Measurements from ENCODE around the gene SIVA1. TPM values are rescaled to one million over a fixed set of nuclear protein-coding genes. Genes with fewer than 3 reads are reported as not detected.

Gene SIVA1
- total RNA-seq, 1 donor = 62.2 TPM

DNA sequence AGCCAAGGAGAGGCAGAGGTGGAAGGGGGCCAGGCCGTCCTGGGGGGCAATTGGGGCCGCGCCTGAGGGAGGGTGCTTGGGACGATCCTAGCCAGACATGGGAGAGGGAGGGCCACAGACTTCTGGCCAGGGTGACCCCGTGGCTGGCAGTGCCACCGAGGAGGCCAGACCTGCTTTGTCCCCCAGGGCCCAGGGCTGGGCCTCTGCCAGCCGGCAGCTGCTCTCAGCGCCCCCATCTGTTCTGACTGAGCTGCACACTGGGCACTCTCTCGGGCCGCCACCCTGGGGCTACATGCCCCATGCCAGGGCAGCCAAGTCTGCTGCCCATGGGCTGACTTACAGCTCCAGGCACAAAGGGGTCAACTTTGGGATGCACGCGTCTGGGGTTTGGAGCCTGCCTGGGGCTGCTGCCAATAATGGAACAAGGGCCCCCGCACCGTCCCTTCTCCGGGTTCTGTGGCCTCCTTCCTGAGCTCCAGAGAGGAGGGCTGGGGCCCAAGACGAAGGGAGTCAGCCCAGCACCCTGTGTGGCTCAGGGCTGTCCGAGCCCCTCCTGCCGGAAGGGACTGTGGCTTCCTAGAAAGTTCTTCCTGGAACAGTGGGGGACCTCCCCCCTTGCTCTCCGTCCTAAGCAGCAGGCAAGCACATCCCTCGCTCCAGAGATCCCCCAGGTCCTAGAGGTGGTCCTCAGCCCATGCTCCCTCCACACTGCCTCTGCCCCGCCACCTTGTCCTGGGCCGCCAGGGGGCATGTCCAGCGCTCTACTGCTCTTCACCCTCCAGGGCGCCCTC, 27.8 kb upstream of the SIVA1 start:
- TF ChIP-seq CTCF (IDR thresholded peaks at IDR 0.05; ENCODE audit: extremely low read depth, low read depth, low read length) = peak; percentile 25
- Histone ChIP-seq H3K4me2 (ENCODE audit: insufficient read depth, low read length) (peak overlapping the region; percentile 86), H4K20me1 (ENCODE audit: insufficient read depth, low read length) (peaks cover 25% of the 10 kb centered on the region), H3K79me2 (ENCODE audit: insufficient read depth, low read length) (no peaks in the 10 kb centered on the region), H3K27ac (ENCODE audit: low read depth, low read length) (no peak overlapping the region), H3K4me3 (ENCODE audit: insufficient read depth, low read length) (peak overlapping the region; percentile 67), H3K36me3 (ENCODE audit: insufficient read depth, low read length) (peaks cover 4% of the 10 kb centered on the region), H3K9me3 (ENCODE audit: low read depth, low read length) (no peaks in the 10 kb centered on the region), H2AFZ (ENCODE audit: low read length) (no peak overlapping the region), H3K27me3 (ENCODE audit: insufficient read depth, low read length) (no peaks in the 10 kb centered on the region), H3K4me1 (ENCODE audit: insufficient read depth, low read length) (peaks cover 17% of the 10 kb centered on the region)
- DNase-seq (ENCODE audit: insufficient read length, low spot score, missing footprints) = peak; percentile 98

GRCh38 chr14:104725772-104726548, 27.0 kb upstream of the SIVA1 start:
- peaks cover 17% of the 10 kb centered on the region for H3K4me1 ChIP-seq (ENCODE audit: insufficient read depth, low read length)
- DNase-seq (ENCODE audit: insufficient read length, low spot score, missing footprints) = no peak
- H3K36me3 ChIP-seq (ENCODE audit: insufficient read depth, low read length) = peaks cover 4% of the 10 kb centered on the region
- peaks cover 25% of the 10 kb centered on the region for H4K20me1 ChIP-seq (ENCODE audit: insufficient read depth, low read length)
- no peak overlapping the region for H3K4me3 ChIP-seq (ENCODE audit: insufficient read depth, low read length)
- H3K79me2 ChIP-seq (ENCODE audit: insufficient read depth, low read length) = no peaks in the 10 kb centered on the region
- no peaks in the 10 kb centered on the region for H3K9me3 ChIP-seq (ENCODE audit: low read depth, low read length)
- H3K4me2 ChIP-seq (ENCODE audit: insufficient read depth, low read length) = no peak overlapping the region
- no peak overlapping the region for H3K27ac ChIP-seq (ENCODE audit: low read depth, low read length)
- H2AFZ ChIP-seq (ENCODE audit: low read length) = no peak overlapping the region
- no peaks in the 10 kb centered on the region for H3K27me3 ChIP-seq (ENCODE audit: insufficient read depth, low read length)
- no peak for TF ChIP-seq CTCF (IDR thresholded peaks at IDR 0.05; ENCODE audit: extremely low read depth, low read depth, low read length)

GRCh38 chr14:104726600-104727451, 26.1 kb upstream of the SIVA1 start:
- Histone ChIP-seq H3K36me3 (ENCODE audit: insufficient read depth, low read length) (no peaks in the 10 kb centered on the region), H3K27ac (ENCODE audit: low read depth, low read length) (no peak overlapping the region), H3K4me2 (ENCODE audit: insufficient read depth, low read length) (no peak overlapping the region), H3K9me3 (ENCODE audit: low read depth, low read length) (no peaks in the 10 kb centered on the region), H3K4me1 (ENCODE audit: insufficient read depth, low read length) (peaks cover 12% of the 10 kb centered on the region), H2AFZ (ENCODE audit: low read length) (no peak overlapping the region), H4K20me1 (ENCODE audit: insufficient read depth, low read length) (peaks cover 18% of the 10 kb centered on the region), H3K27me3 (ENCODE audit: insufficient read depth, low read length) (no peaks in the 10 kb centered on the region), H3K4me3 (ENCODE audit: insufficient read depth, low read length) (no peak overlapping the region), H3K79me2 (ENCODE audit: insufficient read depth, low read length) (no peaks in the 10 kb centered on the region)
- DNase-seq (ENCODE audit: insufficient read length, low spot score, missing footprints) = peak; percentile 92
- TF ChIP-seq CTCF (IDR thresholded peaks at IDR 0.05; ENCODE audit: extremely low read depth, low read depth, low read length) = no peak

Data from osteoblast (primary cell).